HepG2 (cell line): ENCODE measurements around the gene IRX4. TPM values are rescaled to one million over a fixed set of nuclear protein-coding genes. Genes with fewer than 3 reads are reported as not detected.

Experiments
- ATAC-seq: fragments of 200-7000 bp; cut with Tn5 transposase; 3 replicates; pipeline ENCODE4 v1.9.1; 2020; ENCODE audit warnings: mild to moderate bottlenecking, moderate library complexity
- BruUV-seq: library from RNA; stranded (reverse); fragments of 400-500 nt; replicated peaks from 2 replicates; lab custom pipeline; 2021; lab: Mats Ljungman, UMichigan
- CTCF ChIA-PET: fragments of 300-600 bp; formaldehyde crosslinking; extraction: SDS; loops from one replicate; lab custom pipeline; 2021; ENCODE audit warnings: low total read pairs, inconsistent platforms, low intra/inter-chr PET ratio; lab: Yijun Ruan, JAX
- POLR2A ChIA-PET: fragments of 350-600 bp; sonication (Branson Sonifier 250); formaldehyde crosslinking; loops from one replicate; lab custom pipeline; 2020; ENCODE audit warnings: antibody characterized with exemption, inconsistent platforms; lab: Yijun Ruan, JAX
- DNase-seq: peaks from one replicate; pipeline ENCODE4 v3.0.0-alpha.2; 2015; ENCODE audit warnings: low spot score
- FAIRE-seq: peaks from 3 replicates; lab custom pipeline; 2011; peaks lifted over from hg19 to GRCh38; lab: Jason Lieb, UNC
- H2AFZ ChIP-seq: one replicate; pipeline ENCODE4 v1.6.1; 2011; ENCODE audit warnings: low read length, inconsistent platforms
- H3K27ac ChIP-seq: fragments of 300-600 bp; 3 replicates; pipeline ENCODE4 v1.8.0; 2011; ENCODE audit warnings: mixed run types, mild to moderate bottlenecking, mixed read lengths, low read length, inconsistent platforms; ENCODE audit not compliant: insufficient read depth; ENCODE audit errors: extremely low read length
- H3K27me3 ChIP-seq, 2 experiments: fragments of 200-600 bp in 1 of 2; 2 replicates in 1 of 2; 3 replicates in 1 of 2; pipeline versions ENCODE4 v1.6.0 to v1.8.0; 2011; ENCODE audit warnings: low read length in 2 of 2, mild to moderate bottlenecking in 2 of 2, moderate library complexity in 2 of 2, inconsistent platforms in 1 of 2; ENCODE audit not compliant: insufficient read depth in 2 of 2, control insufficient read depth in 1 of 2
- H3K36me3 ChIP-seq, 2 experiments: fragments of 200-600 bp in 1 of 2; replicated peaks in 1 of 2; 2 replicates in 1 of 2; 3 replicates in 1 of 2; pipeline versions ENCODE4 v1.5.1 to v1.8.0; 2011; ENCODE audit warnings: low read length in 2 of 2, inconsistent platforms in 1 of 2; ENCODE audit not compliant: insufficient read depth in 2 of 2, control insufficient read depth in 1 of 2
- H3K4me1 ChIP-seq: 2 replicates; pipeline ENCODE4 v1.5.1; 2012; ENCODE audit warnings: low read length, inconsistent platforms; ENCODE audit not compliant: insufficient read depth
- H3K4me2 ChIP-seq: 2 replicates; pipeline ENCODE4 v1.6.0; 2011; ENCODE audit warnings: low read depth, low read length, inconsistent platforms
- H3K4me3 ChIP-seq, 3 experiments: fragments of 200-600 bp in 1 of 3; sonication (generic), shearing (Covaris generic) in 1 of 3; replicated peaks in 1 of 3; 2 replicates each; pipeline ENCODE4 v1.5.1; 2011 to 2016; ENCODE audit warnings: low read length in 3 of 3, inconsistent platforms in 2 of 3, low read depth in 2 of 3, mild to moderate bottlenecking in 2 of 3, control low read depth in 1 of 3, mixed read lengths in 1 of 3; ENCODE audit not compliant: insufficient read depth in 1 of 3
- H3K79me2 ChIP-seq: one replicate; pipeline ENCODE4 v1.6.1; 2011; ENCODE audit warnings: low read length, inconsistent platforms; ENCODE audit not compliant: insufficient read depth
- H3K9ac ChIP-seq: 2 replicates; pipeline ENCODE4 v1.6.0; 2011; ENCODE audit warnings: mild to moderate bottlenecking, low read depth, low read length, inconsistent platforms; ENCODE audit not compliant: insufficient read depth
- H3K9me3 ChIP-seq: 2 replicates; pipeline ENCODE4 v1.5.1; 2012; ENCODE audit warnings: mild to moderate bottlenecking, low read length
- H4K20me1 ChIP-seq: 2 replicates; pipeline ENCODE4 v1.6.0; 2011; ENCODE audit warnings: inconsistent platforms, mild to moderate bottlenecking, low read length, moderate library complexity; ENCODE audit not compliant: insufficient read depth
- NFE2L1 ChIP-seq: sonication (generic); formaldehyde crosslinking; IDR thresholded peaks from 2 replicates; pipeline ENCODE4 v1.4.0; 2020; ENCODE audit warnings: missing genetic modification reagents, mild to moderate bottlenecking, borderline replicate concordance
- NR0B2 ChIP-seq: sonication (generic); formaldehyde crosslinking; IDR thresholded peaks from 2 replicates; pipeline ENCODE4 v1.4.0; 2020; ENCODE audit warnings: mild to moderate bottlenecking, missing genetic modification reagents
- NR2F1 ChIP-seq, 2 experiments: fragments of 450-650 bp in 1 of 2; formaldehyde crosslinking in 1 of 2; IDR thresholded peaks; 2 replicates each; pipeline versions ENCODE4 v1.5.0 to v1.6.1; 2016 to 2020; ENCODE audit warnings: mild to moderate bottlenecking in 1 of 2, missing compliant biosample characterization in 1 of 2, missing genetic modification reagents in 1 of 2, moderate library complexity in 1 of 2
- ZBTB42 ChIP-seq: sonication (generic); formaldehyde crosslinking; IDR thresholded peaks from 2 replicates; pipeline ENCODE4 v1.5.0; 2020; ENCODE audit warnings: mild to moderate bottlenecking, missing genetic modification reagents
- ZFY ChIP-seq: sonication (generic); formaldehyde crosslinking; IDR thresholded peaks from 2 replicates; pipeline ENCODE4 v1.4.0; 2020; ENCODE audit warnings: missing genetic modification reagents
- ZIK1 ChIP-seq: sonication (generic); formaldehyde crosslinking; IDR thresholded peaks from 2 replicates; pipeline ENCODE4 v1.5.0; 2020; ENCODE audit warnings: mild to moderate bottlenecking, low read depth, missing genetic modification reagents, borderline replicate concordance
- ZNF441 ChIP-seq: sonication (generic); formaldehyde crosslinking; IDR thresholded peaks from 2 replicates; pipeline ENCODE4 v1.7.0; 2021; ENCODE audit warnings: missing genetic modification reagents, borderline replicate concordance
- ZNF510 ChIP-seq: sonication (generic); formaldehyde crosslinking; IDR thresholded peaks from 2 replicates; pipeline ENCODE4 v1.4.0; 2020; ENCODE audit warnings: low read depth, mild to moderate bottlenecking, missing genetic modification reagents
- ZNF563 ChIP-seq: sonication (generic); formaldehyde crosslinking; IDR thresholded peaks from 2 replicates; pipeline ENCODE4 v1.8.0; 2022; ENCODE audit warnings: mild to moderate bottlenecking, moderate library complexity, missing genetic modification reagents
- WGBS: methylation state at CpG from one replicate; pipeline ENCODE4 v1.1.6; 2017; ENCODE audit warnings: low lambda C conversion rate; 5-methylcytosine and 5-hydroxymethylcytosine counted together
- in situ Hi-C: cut with HindIII; loops from 2 replicates; pipeline ENCODE4 v1.10.0; 2017; ENCODE audit warnings: low pct_unique_long_range_greater_than_20kb; ENCODE audit not compliant: extremely low pct_ligation_motif_present
- intact Hi-C: fragments of 100-400 bp; cut with micrococcal nuclease; formaldehyde crosslinking; loops from one replicate; pipeline ENCODE4 v1.10.0; 2022; ENCODE audit not compliant: unreplicated experiment
- polyA plus RNA-seq, 8 experiments: library from polyadenylated mRNA; depleted of rRNA in 3 of 8; stranded (reverse) in 7 of 8; unstranded in 1 of 8; fragments of >200 nt; fragmentation: Illumina TruSeq in 4 of 8; extraction: Trizol in 4 of 8; gene quantifications; 2 replicates each; pipeline versions ENCODE4 v1.2.1 to v1.2.3, GENCODE V29; 2011 to 2016; ENCODE audit warnings: low read depth in 4 of 8, missing spikeins in 1 of 8, mixed read lengths in 1 of 8; ENCODE audit not compliant: insufficient read depth in 1 of 8
- total RNA-seq, 5 experiments: library from RNA; depleted of rRNA; stranded (reverse); fragments of >200 nt; fragmentation: Illumina TruSeq; extraction: Trizol; gene quantifications; 2 replicates each; pipeline ENCODE4 v1.2.3, GENCODE V29; 2016; ENCODE audit warnings: low read depth in 1 of 5
- TF ChIP-seq, protein P1 (sequence below): sonication (generic); formaldehyde crosslinking; IDR thresholded peaks from 2 replicates; pipeline ENCODE4 v1.8.0; 2022; ENCODE audit warnings: low read depth, missing genetic modification reagents

The IRX4 gene
- total and polyA plus RNA-seq, 2 of the 13 experiments (the other 11 are each of a cell fraction or from before 2014, with no cell fraction given): not detected

DNA sequence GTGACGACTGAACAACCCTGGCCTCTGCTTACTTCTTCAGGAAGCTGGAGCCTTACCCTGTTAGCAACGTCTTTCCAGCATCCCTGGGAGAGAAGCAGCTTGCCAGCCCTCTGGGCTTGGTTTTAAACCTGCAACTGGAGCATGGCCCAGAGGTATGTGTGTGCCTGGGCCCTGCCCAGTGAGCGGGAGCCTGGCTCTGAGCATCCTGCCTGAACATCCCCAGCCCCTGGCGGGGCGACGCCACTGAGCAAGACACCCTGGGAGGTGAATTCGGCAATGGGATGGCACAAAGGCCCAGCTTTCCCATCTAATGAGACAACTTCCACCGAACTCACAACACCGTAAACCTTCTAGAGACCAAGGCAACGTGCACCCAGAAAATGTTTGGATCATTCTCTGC lies 23.6 kb downstream of the IRX4 start:
- CTCF ChIA-PET: no interaction called here
- H3K79me2 ChIP-seq: no peaks in the 10 kb centered on the region
- H2AFZ ChIP-seq: no peak overlapping the region
- H3K36me3 ChIP-seq: no peaks in the 10 kb centered on the region
- DNase-seq: no peak
- H3K9me3 ChIP-seq: no peaks in the 10 kb centered on the region
- intact Hi-C loops: no loop called here
- peaks cover 7 to 50% of the 10 kb centered on the region in 2 experiments; a peak in 4 of 5 replicates for H3K27me3 ChIP-seq
- TF ChIP-seq ZBTB42 (CRISPR knock-in tag): no peak
- TF ChIP-seq NFE2L1 (CRISPR knock-in tag): no peak
- no peak for TF ChIP-seq NR2F1 (CRISPR knock-in tag; IDR thresholded peaks at IDR 0.05)
- no peak for TF ChIP-seq NR0B2 (CRISPR knock-in tag)
- TF ChIP-seq ZIK1 (CRISPR knock-in tag): no peak
- no peak for TF ChIP-seq ZNF510
- no peak for TF ChIP-seq ZFY
- TF ChIP-seq, protein P1, sequence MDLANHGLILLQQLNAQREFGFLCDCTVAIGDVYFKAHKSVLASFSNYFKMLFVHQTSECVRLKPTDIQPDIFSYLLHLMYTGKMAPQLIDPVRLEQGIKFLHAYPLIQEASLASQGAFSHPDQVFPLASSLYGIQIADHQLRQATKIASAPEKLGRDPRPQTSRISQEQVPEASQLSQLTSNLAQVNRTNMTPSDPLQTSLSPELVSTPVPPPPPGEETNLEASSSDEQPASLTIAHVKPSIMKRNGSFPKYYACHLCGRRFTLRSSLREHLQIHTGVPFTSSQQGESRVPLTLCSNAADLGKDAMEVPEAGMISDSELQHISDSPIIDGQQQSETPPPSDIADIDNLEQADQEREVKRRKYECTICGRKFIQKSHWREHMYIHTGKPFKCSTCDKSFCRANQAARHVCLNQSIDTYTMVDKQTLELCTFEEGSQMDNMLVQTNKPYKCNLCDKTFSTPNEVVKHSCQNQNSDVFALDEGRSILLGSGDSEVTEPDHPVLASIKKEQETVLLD: no peak
- no peak for TF ChIP-seq ZNF563 (CRISPR knock-in tag)
- TF ChIP-seq ZNF441 (CRISPR knock-in tag): no peak
- TF ChIP-seq, all 625 proteins: peak for 0
- Histone ChIP-seq H3K4me2 (no peak overlapping the region), H3K27ac (no peak overlapping the region), H3K4me1 (no peaks in the 10 kb centered on the region; the same call in 1 of the 2 replicates), H4K20me1 (no peaks in the 10 kb centered on the region), H3K9ac (no peak overlapping the region), H3K4me3 (no peak overlapping the region)
- WGBS: 31% methylated on average over 2 of the region's 10 CpGs
- no peak for FAIRE-seq
- in situ Hi-C loops: no loop called here
- BruUV-seq: no TSS peak
- POLR2A ChIA-PET: no interaction called here
- ATAC-seq: no peak
